Measurements from ENCODE around the gene SLC15A3. TPM values are rescaled to one million over a fixed set of nuclear protein-coding genes. Genes with fewer than 3 reads are reported as not detected.

SLC15A3 gene
- total RNA-seq, 2 experiments from 2014 or later = 0.28 to 1.0 TPM

Other genes with a start within 250 kb of the SLC15A3 start
- not detected for gene MS4A18, start 227.5 kb downstream of the SLC15A3 start, total RNA-seq
- gene MS4A15, start 195.3 kb downstream of the SLC15A3 start, total RNA-seq = not detected
- gene MS4A10, start 166.8 kb downstream of the SLC15A3 start, total RNA-seq = not detected
- 10 to 100 TPM; 15.3 to 16.5 TPM for gene CCDC86, start 110.1 kb downstream of the SLC15A3 start, total RNA-seq
- gene PTGDR2, start 96.2 kb downstream of the SLC15A3 start, total RNA-seq = 1 to 10 TPM; 5.7 TPM
- under 1 TPM in 1 of 2 experiments, not detected in 1; 0.18 TPM for gene ZP1, start 84.6 kb downstream of the SLC15A3 start, total RNA-seq
- 100 to 1,000 TPM in 1 of 2 experiments, 10 to 100 TPM in 1; 99.2 to 103 TPM for gene PRPF19, start 45.6 kb downstream of the SLC15A3 start, total RNA-seq
- 100 to 1,000 TPM; 101 to 110 TPM for gene TMEM109, start 38.0 kb downstream of the SLC15A3 start, total RNA-seq
- under 1 TPM in 1 of 2 experiments, not detected in 1; 0.30 TPM for gene TMEM132A, start 27.7 kb downstream of the SLC15A3 start, total RNA-seq
- gene CD6, start 19.5 kb upstream of the SLC15A3 start, total RNA-seq = 100 to 1,000 TPM; 293 to 299 TPM
- gene CD5, start 150.3 kb upstream of the SLC15A3 start, total RNA-seq = 100 to 1,000 TPM; 359 to 373 TPM
- 1 to 10 TPM; 6.1 to 7.5 TPM for gene VPS37C, start 209.2 kb upstream of the SLC15A3 start, total RNA-seq

All from activated CD4-positive, alpha-beta memory T cell treated with anti-CD3 and anti-CD28 coated beads, Interleukin-2, amount 10 ng/mL, durations not matched to agents 7 days and 5 days (primary cell).